C4-2B (cell line): ENCODE results near the gene ZNF277.

Experiments
- H3K27ac ChIP-seq: fragments of 450-650 bp; 2 replicates; pipeline ENCODE4 v1.5.1; 2017
- ZFX ChIP-seq: fragments of 450-650 bp; IDR thresholded peaks from 2 replicates; pipeline ENCODE4 v1.6.1; 2017
- TF ChIP-seq, protein P1 (sequence below): fragments of 450-650 bp; conservative IDR thresholded peaks from 2 replicates; pipeline ENCODE4 v1.5.1; 2017; ENCODE audit warnings: mild to moderate bottlenecking

Gene ZNF277

DNA sequence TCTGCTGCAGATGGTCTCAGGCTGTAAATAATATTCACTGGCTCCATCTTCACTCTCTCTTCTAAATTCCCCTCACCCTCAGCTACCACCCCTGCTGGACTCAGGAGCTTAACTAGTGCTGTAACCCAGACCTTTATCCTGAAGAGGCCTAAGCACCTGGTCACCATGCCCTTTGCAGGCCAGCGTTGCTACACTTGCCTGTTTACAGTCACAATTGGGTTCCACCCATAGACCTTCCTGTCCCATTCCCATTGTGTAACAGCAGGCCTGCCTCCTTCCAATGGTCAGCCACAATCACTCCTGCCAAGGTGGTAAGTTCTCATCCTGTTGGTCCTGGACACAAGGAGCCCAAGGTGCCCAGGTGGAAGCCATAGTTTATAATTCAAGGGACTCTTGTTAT, 157.9 kb downstream of the ZNF277 start:
- H3K27ac ChIP-seq, result no peak overlapping the region
- TF ChIP-seq ZFX, result no peak
- TF ChIP-seq, protein P1, sequence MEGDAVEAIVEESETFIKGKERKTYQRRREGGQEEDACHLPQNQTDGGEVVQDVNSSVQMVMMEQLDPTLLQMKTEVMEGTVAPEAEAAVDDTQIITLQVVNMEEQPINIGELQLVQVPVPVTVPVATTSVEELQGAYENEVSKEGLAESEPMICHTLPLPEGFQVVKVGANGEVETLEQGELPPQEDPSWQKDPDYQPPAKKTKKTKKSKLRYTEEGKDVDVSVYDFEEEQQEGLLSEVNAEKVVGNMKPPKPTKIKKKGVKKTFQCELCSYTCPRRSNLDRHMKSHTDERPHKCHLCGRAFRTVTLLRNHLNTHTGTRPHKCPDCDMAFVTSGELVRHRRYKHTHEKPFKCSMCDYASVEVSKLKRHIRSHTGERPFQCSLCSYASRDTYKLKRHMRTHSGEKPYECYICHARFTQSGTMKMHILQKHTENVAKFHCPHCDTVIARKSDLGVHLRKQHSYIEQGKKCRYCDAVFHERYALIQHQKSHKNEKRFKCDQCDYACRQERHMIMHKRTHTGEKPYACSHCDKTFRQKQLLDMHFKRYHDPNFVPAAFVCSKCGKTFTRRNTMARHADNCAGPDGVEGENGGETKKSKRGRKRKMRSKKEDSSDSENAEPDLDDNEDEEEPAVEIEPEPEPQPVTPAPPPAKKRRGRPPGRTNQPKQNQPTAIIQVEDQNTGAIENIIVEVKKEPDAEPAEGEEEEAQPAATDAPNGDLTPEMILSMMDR, result no peak

DNA sequence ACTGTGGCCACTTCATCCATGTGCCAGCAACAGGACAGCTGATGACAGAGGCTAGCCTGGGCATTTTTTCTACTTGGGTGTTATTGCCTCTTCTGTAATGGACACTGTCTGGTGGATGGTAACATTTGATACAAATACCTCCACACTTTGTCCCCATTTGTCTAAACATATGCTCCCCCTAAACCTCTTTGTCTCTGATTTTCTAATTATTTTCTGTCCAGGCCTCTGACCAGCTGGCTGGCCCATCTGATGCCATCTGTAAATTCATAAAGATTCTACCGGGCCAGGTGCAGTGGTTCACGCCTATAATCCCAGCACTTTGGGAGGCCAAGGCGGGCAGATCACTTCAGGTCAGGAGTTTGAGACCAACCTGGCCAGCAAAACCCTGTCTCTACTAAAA, 159.1 kb downstream of the ZNF277 start:
- no peak overlapping the region for H3K27ac ChIP-seq
- TF ChIP-seq, protein P1, result no peak
- no peak for TF ChIP-seq ZFX

DNA sequence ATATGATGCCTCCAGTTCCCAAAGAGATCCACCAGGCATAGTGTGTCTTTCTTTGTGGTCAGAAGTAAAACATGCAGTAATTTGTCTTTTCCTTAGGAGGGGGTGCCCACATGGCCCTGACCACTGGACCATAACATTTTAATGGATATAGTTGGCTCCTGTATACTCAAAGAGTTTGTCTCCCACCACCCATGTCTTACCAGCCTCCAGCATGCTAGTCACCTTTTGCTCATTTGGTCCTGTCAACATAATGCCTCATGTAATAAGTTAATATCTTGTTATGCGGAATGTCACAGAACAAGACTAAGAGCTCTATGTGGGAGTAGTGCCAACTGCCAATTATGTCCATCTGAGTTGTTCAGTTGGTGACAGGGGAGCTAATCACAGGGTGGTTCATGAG, 160.4 kb downstream of the ZNF277 start:
- no peak for TF ChIP-seq ZFX
- TF ChIP-seq, protein P1, result no peak
- no peak overlapping the region for H3K27ac ChIP-seq

DNA sequence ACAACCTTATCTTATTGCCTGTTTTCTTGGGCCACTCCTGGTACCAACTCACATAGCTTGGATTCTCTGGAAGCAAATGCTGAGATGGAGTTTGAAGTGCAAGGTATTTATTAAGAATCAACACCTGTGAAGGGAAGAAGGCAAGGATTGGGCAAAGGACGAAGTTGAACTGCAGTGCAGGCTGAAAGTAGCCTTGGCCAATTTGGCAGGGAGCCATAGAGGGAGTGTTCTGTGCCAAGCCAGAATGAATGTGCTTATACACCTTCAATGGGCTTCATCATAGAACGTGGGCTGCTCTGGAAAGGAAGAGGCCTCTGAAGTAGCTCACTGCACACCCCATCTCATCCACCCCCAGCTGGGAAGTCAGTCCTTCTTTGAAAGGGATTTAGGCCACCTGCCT, 163.9 kb downstream of the ZNF277 start:
- TF ChIP-seq, protein P1, result no peak
- no peak for TF ChIP-seq ZFX
- H3K27ac ChIP-seq, result no peak overlapping the region

DNA sequence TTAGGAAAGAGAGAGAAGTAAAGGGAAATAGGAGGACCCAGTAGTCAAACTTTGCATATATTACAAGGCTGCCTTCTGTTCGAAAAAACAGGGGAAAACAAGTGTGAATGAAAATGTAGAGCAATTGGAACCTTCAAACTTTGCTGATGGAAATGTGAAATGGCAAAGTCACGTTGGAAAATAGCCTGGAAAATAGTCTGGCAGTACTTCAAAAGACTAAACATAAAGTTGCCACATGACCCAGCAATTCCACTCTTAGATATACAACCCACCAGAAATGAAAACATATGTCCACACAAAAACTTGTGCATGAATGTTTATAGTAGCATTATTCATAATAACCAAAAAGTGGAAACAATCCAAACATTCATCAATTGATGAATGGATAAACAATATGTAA, 165.2 kb downstream of the ZNF277 start:
- H3K27ac ChIP-seq, result no peak overlapping the region
- TF ChIP-seq, protein P1, result no peak
- TF ChIP-seq ZFX, result no peak

DNA sequence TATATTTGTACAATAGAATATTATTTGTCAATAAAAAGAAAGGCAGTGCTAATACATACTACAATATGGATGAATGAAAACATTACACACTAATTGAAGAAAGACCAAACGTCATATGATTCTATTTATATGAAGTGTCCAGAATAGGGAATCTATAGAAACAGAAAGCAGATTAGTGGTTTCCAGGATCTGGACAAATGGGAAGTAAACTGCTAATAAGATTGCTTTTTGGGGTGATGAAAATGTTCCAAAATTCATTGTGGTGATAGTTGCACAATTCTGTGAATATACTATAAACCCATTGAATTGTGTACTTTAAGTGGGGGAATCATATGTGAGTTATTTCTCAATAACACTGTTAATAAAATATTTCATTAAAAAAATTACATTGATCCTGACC, 165.6 kb downstream of the ZNF277 start:
- no peak overlapping the region for H3K27ac ChIP-seq
- TF ChIP-seq, protein P1, result no peak
- no peak for TF ChIP-seq ZFX

DNA sequence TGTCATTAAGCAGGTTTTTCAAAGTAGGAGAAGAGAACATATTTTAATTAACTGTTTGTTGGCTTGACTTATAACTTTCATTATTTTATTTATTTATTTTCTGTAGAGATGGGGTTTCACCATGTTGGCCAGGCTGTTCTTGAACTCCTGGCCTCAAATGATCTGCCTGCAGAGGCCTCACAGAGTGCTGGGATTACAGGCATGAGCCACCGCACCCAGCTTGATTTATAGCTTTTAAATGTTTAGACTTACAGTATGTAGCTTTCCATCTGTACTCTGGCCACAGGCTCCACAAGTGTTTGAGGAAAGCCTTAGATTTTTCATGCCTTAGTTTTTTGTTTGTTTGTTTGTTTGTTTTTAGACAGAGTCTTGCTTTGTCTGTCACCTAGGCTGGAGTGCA, 171.1 kb downstream of the ZNF277 start:
- no peak for TF ChIP-seq ZFX
- TF ChIP-seq, protein P1, result no peak
- H3K27ac ChIP-seq, result no peak overlapping the region
